Memory B cell (primary cell): Measurements from ENCODE around the gene KCNE3.

Experiments used
- ATAC-seq: fragments of 150-1000 bp; cut with Tn5 transposase; 2 replicates; pipeline ENCODE4 v1.10.0; 2021; ENCODE audit warnings: low read depth, mild to moderate bottlenecking, moderate library complexity
- DNase-seq, 2 donors: peaks; one replicate each; pipeline ENCODE4 v3.0.0; 2022; ENCODE audit warnings: low spot score in 2 of 2
- H3K27ac Mint-ChIP-seq: one replicate; pipeline ENCODE4 v1.8.0; 2022; ENCODE audit warnings: mild to moderate bottlenecking, moderate library complexity, mixed read lengths
- H3K27me3 Mint-ChIP-seq: one replicate; pipeline ENCODE4 v1.8.0; 2022; ENCODE audit warnings: mixed read lengths
- H3K36me3 Mint-ChIP-seq: one replicate; pipeline ENCODE4 v1.8.0; 2022; ENCODE audit warnings: mild to moderate bottlenecking, mixed read lengths
- H3K4me1 Mint-ChIP-seq: one replicate; pipeline ENCODE4 v1.8.0; 2022; ENCODE audit warnings: mixed read lengths
- H3K4me3 Mint-ChIP-seq: one replicate; pipeline ENCODE4 v1.8.0; 2022; ENCODE audit warnings: mild to moderate bottlenecking, moderate library complexity, mixed read lengths
- H3K9me3 Mint-ChIP-seq: one replicate; pipeline ENCODE4 v1.8.0; 2022; ENCODE audit warnings: mixed read lengths

Gene KCNE3

DNA sequence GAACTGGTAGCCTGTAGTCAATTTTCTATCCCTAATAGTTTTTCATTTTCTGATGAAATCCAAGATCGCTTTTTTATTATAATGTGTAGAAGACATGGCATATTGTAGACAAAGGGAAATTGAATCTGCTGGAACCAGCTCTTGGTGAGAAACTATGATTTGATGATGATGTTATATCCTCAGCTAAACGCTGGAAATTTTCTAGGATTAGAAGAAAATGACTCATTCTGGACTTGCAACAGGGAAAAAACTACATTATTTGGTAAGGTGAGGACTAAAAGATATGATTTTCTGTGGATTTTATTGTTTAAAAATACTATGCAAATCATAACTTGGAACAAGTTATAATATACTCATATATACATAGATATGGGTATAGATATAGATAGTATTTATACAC lies 55.0 kb downstream of the KCNE3 start:
- Mint-ChIP-seq H3K4me3 (no peak overlapping the region), H3K27ac (no peak overlapping the region), H3K9me3 (no peaks in the 10 kb centered on the region), H3K27me3 (peaks cover 4% of the 10 kb centered on the region), H3K36me3 (no peaks in the 10 kb centered on the region), H3K4me1 (no peaks in the 10 kb centered on the region)
- DNase-seq: no peak
- no peak for ATAC-seq

DNA sequence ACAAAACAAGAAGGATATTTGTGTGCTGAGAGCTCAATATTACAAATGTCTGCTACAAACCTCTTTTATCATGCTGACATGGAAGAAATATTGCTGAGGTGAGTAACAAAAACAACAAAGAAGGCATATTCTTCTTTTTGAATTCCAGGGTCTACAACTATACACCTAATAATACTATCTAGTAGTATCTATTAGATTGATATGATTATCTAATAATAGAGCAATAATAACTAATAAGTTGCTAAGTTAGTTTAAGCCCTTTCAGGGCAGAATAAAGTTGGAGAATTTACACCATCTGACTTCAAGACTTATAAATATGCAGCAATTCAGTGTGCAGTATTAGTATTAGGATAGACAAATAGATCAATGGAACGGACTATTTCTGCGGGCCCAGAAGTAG lies 57.7 kb downstream of the KCNE3 start:
- Mint-ChIP-seq H3K27ac (no peak overlapping the region), H3K4me3 (no peak overlapping the region), H3K4me1 (no peaks in the 10 kb centered on the region), H3K36me3 (no peaks in the 10 kb centered on the region), H3K27me3 (peaks cover 4% of the 10 kb centered on the region), H3K9me3 (no peaks in the 10 kb centered on the region)
- DNase-seq (no peak), ATAC-seq (no peak)
